ENCODE data around the gene OAS3. TPM values are rescaled to one million over a fixed set of nuclear protein-coding genes. Genes with fewer than 3 reads are reported as not detected.

OAS3 gene
- polyA plus RNA-seq, 3 donors = 22.0 to 54.3 (median 41.9) TPM

- H3K27me3 ChIP-seq (ENCODE audit: control insufficient read depth in 2 of 2, insufficient read depth in 2 of 2, low read length in 2 of 2) = no peaks in the 10 kb centered on the region
- peak overlapping the region; percentile 96 to 98 for H3K4me3 Mint-ChIP-seq
- H3K27ac ChIP-seq (ENCODE audit: low read depth in 1 of 2, low read length in 2 of 2) = peak overlapping the region; percentile 92 to 95
- peaks cover 34 to 49% of the 10 kb centered on the region in 2 donors for H3K4me1 ChIP-seq (ENCODE audit: control insufficient read depth in 1 of 2, insufficient read depth in 2 of 2, low read length in 2 of 2)
- H4K20me1 ChIP-seq (ENCODE audit: insufficient read depth, low read length) = peaks cover 7% of the 10 kb centered on the region
- H3K27ac Mint-ChIP-seq = peak overlapping the region; percentile 98 to 99 (median 99)
- peak overlapping the region; percentile 76 for H3K4me2 ChIP-seq (replicated peaks; ENCODE audit: extremely low read depth, low read length, poor library complexity, severe bottlenecking)
- H3K9me3 Mint-ChIP-seq = peaks cover 0 to 4% (median 2%) of the 10 kb centered on the region in 7 donors
- intact Hi-C loops (cut with micrococcal nuclease) = loop anchor here in 1 of 2 donors (5.0 kb wide), 1 partner anchor 70 kb away; the partner anchor contains the start of gene OAS1
- H3K27me3 Mint-ChIP-seq (ENCODE audit: low read depth in 3 of 3) = no peaks in the 10 kb centered on the region
- H2AFZ ChIP-seq (ENCODE audit: insufficient read depth, low read depth, low read length, poor library complexity, severe bottlenecking) = peak overlapping the region; percentile 84
- no peaks in the 10 kb centered on the region for H3K36me3 ChIP-seq (replicated peaks in 1 of 2; ENCODE audit: control insufficient read depth in 1 of 2, insufficient read depth in 2 of 2, low read length in 2 of 2)
- peaks cover 9 to 11% of the 10 kb centered on the region in 2 donors for H3K36me3 Mint-ChIP-seq
- no peaks in the 10 kb centered on the region for H3K9me3 ChIP-seq (replicated peaks in 1 of 2; ENCODE audit: control insufficient read depth in 1 of 2, insufficient read depth in 1 of 2, low read length in 2 of 2)
- peak overlapping the region; percentile 82 for H3K9ac ChIP-seq (ENCODE audit: insufficient read depth, low read length, poor library complexity, severe bottlenecking)
- H3K4me1 Mint-ChIP-seq = peaks cover 48% of the 10 kb centered on the region
- TF ChIP-seq, protein P1, sequence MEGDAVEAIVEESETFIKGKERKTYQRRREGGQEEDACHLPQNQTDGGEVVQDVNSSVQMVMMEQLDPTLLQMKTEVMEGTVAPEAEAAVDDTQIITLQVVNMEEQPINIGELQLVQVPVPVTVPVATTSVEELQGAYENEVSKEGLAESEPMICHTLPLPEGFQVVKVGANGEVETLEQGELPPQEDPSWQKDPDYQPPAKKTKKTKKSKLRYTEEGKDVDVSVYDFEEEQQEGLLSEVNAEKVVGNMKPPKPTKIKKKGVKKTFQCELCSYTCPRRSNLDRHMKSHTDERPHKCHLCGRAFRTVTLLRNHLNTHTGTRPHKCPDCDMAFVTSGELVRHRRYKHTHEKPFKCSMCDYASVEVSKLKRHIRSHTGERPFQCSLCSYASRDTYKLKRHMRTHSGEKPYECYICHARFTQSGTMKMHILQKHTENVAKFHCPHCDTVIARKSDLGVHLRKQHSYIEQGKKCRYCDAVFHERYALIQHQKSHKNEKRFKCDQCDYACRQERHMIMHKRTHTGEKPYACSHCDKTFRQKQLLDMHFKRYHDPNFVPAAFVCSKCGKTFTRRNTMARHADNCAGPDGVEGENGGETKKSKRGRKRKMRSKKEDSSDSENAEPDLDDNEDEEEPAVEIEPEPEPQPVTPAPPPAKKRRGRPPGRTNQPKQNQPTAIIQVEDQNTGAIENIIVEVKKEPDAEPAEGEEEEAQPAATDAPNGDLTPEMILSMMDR (IDR thresholded peaks at IDR 0.05) = no peak
- peak overlapping the region; percentile 76 to 87 (median 85) for H3K4me3 ChIP-seq (replicated peaks in 1 of 3; ENCODE audit: low read depth in 2 of 3, low read length in 3 of 3)
- H3K79me2 ChIP-seq (ENCODE audit: insufficient read depth, low read length) = peaks cover 42% of the 10 kb centered on the region
- DNase-seq = peak in 1 of 3 donors; percentile 6
- WGBS (ENCODE audit: insufficient coverage) = 95% methylated on average over 7 of the region's 8 CpGs
These were observed 39.4 kb downstream of the OAS3 start for GRCh38 chr12:112977641-112978040.

DNA sequence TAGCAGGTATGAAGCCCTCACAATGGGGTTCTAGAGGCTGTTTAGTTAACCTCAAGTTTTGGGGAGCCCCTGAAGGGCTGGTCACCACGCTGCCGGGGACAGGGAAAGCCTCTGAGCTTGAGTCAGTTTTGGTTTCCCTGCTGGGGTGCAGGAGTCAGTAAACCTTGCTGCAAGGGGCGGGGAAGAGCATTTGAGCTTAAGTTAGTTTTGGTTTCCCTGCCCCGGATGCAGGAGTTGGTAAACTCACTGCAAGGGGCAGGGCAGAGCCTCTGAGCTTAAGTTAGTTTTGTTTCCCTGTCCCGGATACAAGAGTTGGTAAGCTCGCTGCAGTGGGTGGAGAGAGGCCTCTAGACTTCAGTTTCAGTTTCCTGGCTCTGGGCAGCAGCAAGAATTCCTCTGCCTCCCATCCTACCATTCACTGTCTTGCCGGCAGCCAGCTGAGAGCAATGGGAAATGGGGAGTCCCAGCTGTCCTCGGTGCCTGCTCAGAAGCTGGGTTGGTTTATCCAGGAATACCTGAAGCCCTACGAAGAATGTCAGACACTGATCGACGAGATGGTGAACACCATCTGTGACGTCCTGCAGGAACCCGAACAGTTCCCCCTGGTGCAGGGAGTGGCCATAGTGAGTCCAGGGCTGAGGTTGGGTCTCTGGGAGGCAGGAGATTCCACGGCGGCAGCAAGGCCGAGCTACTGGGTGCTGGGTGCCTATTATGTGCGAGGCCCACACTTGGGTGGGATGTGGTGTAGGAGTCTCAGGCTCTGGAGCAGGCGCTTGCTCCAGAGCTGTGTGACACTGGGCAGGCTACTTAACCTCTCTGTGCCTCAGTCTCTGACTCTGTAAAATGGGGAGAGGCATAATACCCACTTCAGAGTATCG lies 40.1 kb downstream of the OAS3 start, which contains the start of gene OAS2:
TSS of gene OAS2 (plus strand) at position 357 of the 878 bp plus-strand sequence. CDS start at position 447, 90 bp downstream.
- DNase-seq = peak; percentile 77 to 84 (median 82)

More for the DNA sequence above, 40.1 kb downstream of the OAS3 start, which contains the start of gene OAS2:
- Mint-ChIP-seq H3K36me3 (peaks cover 12 to 15% of the 10 kb centered on the region in 2 donors), H3K27ac (peak within 1 kb of the TSS; percentile 98 to 99 (median 99)), H3K27me3 (ENCODE audit: low read depth in 3 of 3) (no peaks in the 10 kb centered on the region), H3K9me3 (peaks cover 0 to 6% (median 4%) of the 10 kb centered on the region in 7 donors), H3K4me3 (peak within 1 kb of the TSS; percentile 96 to 98), H3K4me1 (peaks cover 48% of the 10 kb centered on the region)
- intact Hi-C loops (cut with micrococcal nuclease) = loop anchor here in 1 of 2 donors (5.0 kb wide), 1 partner anchor 71 kb away; the partner anchor contains the start of gene OAS1
- H3K4me3 ChIP-seq (replicated peaks in 1 of 3; ENCODE audit: low read depth in 2 of 3, low read length in 3 of 3) = peak within 1 kb of the TSS; percentile 76 to 87 (median 85)
- WGBS (ENCODE audit: insufficient coverage) = 3% methylated on average over 16 of the region's 19 CpGs
- peak within 1 kb of the TSS; percentile 84 for H2AFZ ChIP-seq (ENCODE audit: insufficient read depth, low read depth, low read length, poor library complexity, severe bottlenecking)
- H3K79me2 ChIP-seq (ENCODE audit: insufficient read depth, low read length) = peaks cover 49% of the 10 kb centered on the region
- H3K36me3 ChIP-seq (replicated peaks in 1 of 2; ENCODE audit: control insufficient read depth in 1 of 2, insufficient read depth in 2 of 2, low read length in 2 of 2) = peaks cover 0 to under 1% of the 10 kb centered on the region in 2 donors
- H3K4me1 ChIP-seq (ENCODE audit: control insufficient read depth in 1 of 2, insufficient read depth in 2 of 2, low read length in 2 of 2) = peaks cover 34 to 49% of the 10 kb centered on the region in 2 donors
- peaks cover 7% of the 10 kb centered on the region for H4K20me1 ChIP-seq (ENCODE audit: insufficient read depth, low read length)
- peak within 1 kb of the TSS; percentile 92 to 95 for H3K27ac ChIP-seq (ENCODE audit: low read depth in 1 of 2, low read length in 2 of 2)
- H3K9me3 ChIP-seq (replicated peaks in 1 of 2; ENCODE audit: control insufficient read depth in 1 of 2, insufficient read depth in 1 of 2, low read length in 2 of 2) = no peaks in the 10 kb centered on the region
- TF ChIP-seq, protein P1 (IDR thresholded peaks at IDR 0.05) = no peak
- H3K4me2 ChIP-seq (replicated peaks; ENCODE audit: extremely low read depth, low read length, poor library complexity, severe bottlenecking) = peak within 1 kb of the TSS; percentile 76
- H3K27me3 ChIP-seq (ENCODE audit: control insufficient read depth in 2 of 2, insufficient read depth in 2 of 2, low read length in 2 of 2) = no peaks in the 10 kb centered on the region
- H3K9ac ChIP-seq (ENCODE audit: insufficient read depth, low read length, poor library complexity, severe bottlenecking) = peak within 1 kb of the TSS; percentile 82
